Subcutaneous adipose tissue (tissue), 4 donors: ENCODE measurements around the gene RSRP1. TPM values are rescaled to one million over a fixed set of nuclear protein-coding genes. Genes with fewer than 3 reads are reported as not detected.

Source experiments
- CTCF ChIP-seq: fragments of 450-650 bp; IDR thresholded peaks from one replicate; pipeline ENCODE4 v1.5.1; 2016; ENCODE audit warnings: low read depth, mild to moderate bottlenecking, control low read depth, antibody characterized with exemption, moderate library complexity
- total RNA-seq, 4 donors: library from RNA; depleted of rRNA; stranded (reverse); fragments of >200 nt; gene quantifications; one replicate each; pipeline ENCODE4 v1.1.0, GENCODE V29; 2016

RSRP1 gene
- total RNA-seq, 4 donors from 2014 or later, result 101 to 141 (median 129) TPM

- TF ChIP-seq CTCF, result no peak
Measured at GRCh38 chr1:25247829-25248754, 838 bp upstream of the RSRP1 start.

GRCh38 chr1:25246600-25247023 is 642 bp downstream of the RSRP1 start:
- no peak for TF ChIP-seq CTCF

- no peak for TF ChIP-seq CTCF
Measured at GRCh38 chr1:25245809-25246599, 1.2 kb downstream of the RSRP1 start.

- no peak for TF ChIP-seq CTCF
Measured at GRCh38 chr1:25245393-25245792, 1.9 kb downstream of the RSRP1 start.

GRCh38 chr1:25243907-25244306 is 3.3 kb downstream of the RSRP1 start:
- no peak for TF ChIP-seq CTCF

GRCh38 chr1:25239681-25240541 is 7.3 kb downstream of the RSRP1 start:
- TF ChIP-seq CTCF, result no peak
